GM18861 (cell line): ENCODE data around the gene ASB4.
"Not testable (repeated sequence)": the region's sequence is repeated elsewhere in the genome, so short reads cannot be mapped to it uniquely, and the experiment has no call there.

Experiments used
- ATAC-seq: cut with Tn5 transposase; IDR thresholded peaks from one replicate; pipeline ENCODE4 v1.9.1; 2021; ENCODE audit not compliant: unreplicated experiment

ASB4 gene

GRCh38 chr7:95478272-95479037, 7.3 kb upstream of the ASB4 start:
- no peak for ATAC-seq

- no peak for ATAC-seq
Measured at GRCh38 chr7:95479992-95480624, 5.6 kb upstream of the ASB4 start.

GRCh38 chr7:95481271-95482165, 4.2 kb upstream of the ASB4 start:
- ATAC-seq, result no peak

GRCh38 chr7:95482424-95482823, 3.3 kb upstream of the ASB4 start:
- ATAC-seq, result no peak

GRCh38 chr7:95490231-95490762, 4.6 kb downstream of the ASB4 start:
- no peak for ATAC-seq

- ATAC-seq, result no peak
Measured at GRCh38 chr7:95491201-95491600, 5.5 kb downstream of the ASB4 start.

- ATAC-seq, result no peak
Measured at GRCh38 chr7:95491634-95492314, 6.0 kb downstream of the ASB4 start.

- ATAC-seq, result no peak
Measured at GRCh38 chr7:95493247-95493646, 7.5 kb downstream of the ASB4 start.

- no peak for ATAC-seq
Measured at GRCh38 chr7:95493844-95494243, 8.1 kb downstream of the ASB4 start.

- peak; percentile 95 for ATAC-seq
Measured at GRCh38 chr7:95501261-95501832, 15.6 kb downstream of the ASB4 start.

- no peak for ATAC-seq
Measured at GRCh38 chr7:95502403-95502802, 16.7 kb downstream of the ASB4 start.

- no peak for ATAC-seq
Measured at GRCh38 chr7:95503271-95504131, 17.8 kb downstream of the ASB4 start.

- ATAC-seq, result not testable (repeated sequence)
Measured at GRCh38 chr7:95504132-95504588, 18.4 kb downstream of the ASB4 start.

- ATAC-seq, result no peak
Measured at GRCh38 chr7:95508780-95509179, 23.0 kb downstream of the ASB4 start.

GRCh38 chr7:95509199-95509598, 23.5 kb downstream of the ASB4 start:
- ATAC-seq, result peak; percentile 36

GRCh38 chr7:95511716-95512260, 26.0 kb downstream of the ASB4 start:
- peak; percentile 80 for ATAC-seq

- ATAC-seq, result peak; percentile 82
Measured at GRCh38 chr7:95517458-95517857, 31.7 kb downstream of the ASB4 start.

- peak; percentile 34 for ATAC-seq
Measured at GRCh38 chr7:95517870-95518269, 32.1 kb downstream of the ASB4 start.

- ATAC-seq, result no peak
Measured at GRCh38 chr7:95520136-95520535, 34.4 kb downstream of the ASB4 start.
